HG02642 (cell line): Measurements from ENCODE around the gene RETN.

ENCODE experiments used
- ATAC-seq: cut with Tn5 transposase; IDR thresholded peaks from one replicate; pipeline ENCODE4 v1.9.1; 2021; ENCODE audit warnings: mild to moderate bottlenecking; ENCODE audit not compliant: unreplicated experiment, poor library complexity

RETN gene

DNA sequence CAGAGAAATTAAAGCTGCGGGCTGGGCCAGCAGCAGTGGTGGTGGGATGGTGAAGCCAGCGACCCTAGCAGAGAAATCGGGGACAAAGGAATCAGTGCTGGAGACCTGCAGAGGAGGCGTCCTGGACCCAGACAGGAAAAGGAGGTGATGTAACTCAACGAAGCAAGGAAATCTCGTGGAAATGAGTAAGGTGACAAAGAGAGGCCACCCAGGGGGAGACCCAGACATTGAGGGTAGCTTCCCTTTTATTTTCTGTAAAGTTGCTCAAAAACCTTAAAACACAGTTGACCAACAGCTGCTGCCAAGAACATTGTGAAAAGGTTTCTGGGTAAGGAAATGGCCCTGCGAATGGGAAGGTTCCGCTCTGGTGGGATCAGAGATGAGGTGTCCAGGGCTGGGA is 13.3 kb upstream of the RETN start:
- ATAC-seq, result no peak

DNA sequence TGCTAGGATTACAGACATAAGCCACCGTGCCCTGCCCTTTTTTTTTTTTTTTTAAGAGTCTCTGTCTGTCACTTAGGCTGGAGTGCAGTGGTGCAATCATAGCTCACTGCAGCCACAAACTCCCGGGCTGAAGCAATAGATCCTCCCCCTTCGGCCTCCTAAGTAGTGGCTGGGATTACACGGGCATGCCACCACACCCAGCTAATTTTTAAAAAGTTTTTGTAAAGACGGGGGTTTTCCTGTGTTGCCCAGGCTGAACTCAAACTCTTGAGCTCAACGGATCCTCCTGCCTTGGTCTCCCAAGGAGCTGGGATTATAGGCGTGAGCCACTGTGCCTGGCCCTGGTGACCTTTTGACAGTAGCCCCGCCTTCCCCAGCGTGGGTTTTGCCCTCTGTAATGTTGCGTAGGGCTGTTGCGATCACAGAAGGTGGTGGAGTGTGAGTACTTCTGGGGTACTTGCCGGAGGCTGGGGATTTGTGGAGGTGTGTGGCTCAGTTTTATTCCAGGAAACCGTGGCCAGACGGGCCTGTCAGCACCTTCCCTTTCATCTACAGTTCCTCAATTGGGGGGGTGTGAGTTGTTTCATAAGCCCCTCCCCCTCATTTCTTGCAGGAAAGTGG is 11.6 kb upstream of the RETN start:
- ATAC-seq, result no peak

- ATAC-seq, result peak; percentile 74
These were observed 10.6 kb upstream of the RETN start for GRCh38 chr19:7658219-7658686.

GRCh38 chr19:7661744-7662538 is 6.9 kb upstream of the RETN start:
- no peak for ATAC-seq

DNA sequence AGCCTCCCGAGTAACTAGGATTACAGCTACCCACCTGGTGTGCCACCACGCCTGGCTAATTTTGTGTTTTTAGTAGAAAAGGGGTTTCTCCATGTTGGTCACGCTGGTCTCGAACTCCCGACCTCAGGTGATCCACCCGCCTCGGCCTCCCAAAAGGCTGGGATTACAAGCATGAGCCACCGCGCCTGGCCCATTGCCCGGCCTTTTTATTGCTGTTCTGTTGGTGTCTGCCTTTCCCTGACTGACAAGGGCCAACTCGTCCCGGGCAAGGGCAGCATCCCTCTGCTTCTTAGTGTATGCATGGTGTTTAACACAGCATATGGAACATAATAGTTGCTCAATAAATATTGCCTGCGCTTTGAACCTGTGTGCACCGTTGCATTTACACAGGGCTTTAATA is 6.2 kb upstream of the RETN start:
- no peak for ATAC-seq

DNA sequence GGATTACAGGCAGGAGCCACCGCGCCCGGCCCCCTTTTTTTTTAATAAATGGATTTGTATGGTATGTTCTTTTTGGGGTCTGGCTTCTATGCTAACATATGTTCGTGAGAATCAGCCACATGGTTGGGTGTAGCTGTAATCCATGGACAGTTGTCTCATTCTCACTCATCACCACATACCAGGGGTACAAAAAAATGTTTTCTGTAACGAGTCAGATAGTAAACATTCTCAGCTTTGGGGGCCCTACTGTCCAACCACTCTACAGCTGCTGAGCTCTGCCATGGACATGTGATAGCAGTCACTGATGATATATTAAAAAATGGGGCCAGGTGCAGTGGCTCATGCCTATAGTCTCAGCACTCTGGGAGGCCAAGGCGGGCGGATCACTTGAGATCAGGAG is 5.1 kb upstream of the RETN start:
- ATAC-seq, result no peak

GRCh38 chr19:7665076-7665475 is 3.8 kb upstream of the RETN start:
- no peak for ATAC-seq

- no peak for ATAC-seq
These were observed 792 bp downstream of the RETN start for GRCh38 chr19:7669641-7670040.

DNA sequence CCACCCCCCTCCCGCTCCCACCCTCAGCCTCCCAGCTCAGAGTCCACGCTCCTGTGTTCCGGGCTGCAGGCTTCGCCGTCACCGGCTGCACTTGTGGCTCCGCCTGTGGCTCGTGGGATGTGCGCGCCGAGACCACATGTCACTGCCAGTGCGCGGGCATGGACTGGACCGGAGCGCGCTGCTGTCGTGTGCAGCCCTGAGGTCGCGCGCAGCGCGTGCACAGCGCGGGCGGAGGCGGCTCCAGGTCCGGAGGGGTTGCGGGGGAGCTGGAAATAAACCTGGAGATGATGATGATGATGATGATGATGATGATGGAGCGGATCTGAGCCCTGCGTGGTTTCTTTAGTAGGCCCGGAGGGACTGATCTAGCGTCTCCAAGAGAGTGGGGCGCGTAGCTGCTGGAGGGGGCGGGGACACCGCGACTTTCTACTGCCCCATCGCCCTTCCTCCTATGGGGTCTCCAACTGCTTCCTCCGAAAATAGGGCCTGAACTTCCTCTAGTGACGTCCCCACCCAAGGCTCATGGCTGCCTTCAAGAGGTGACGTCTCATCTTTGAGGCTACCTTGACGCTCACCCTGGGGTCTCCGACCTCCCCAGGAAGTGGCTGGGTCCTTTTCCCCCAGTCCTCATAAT is 1.4 kb downstream of the RETN start:
- ATAC-seq, result no peak

DNA sequence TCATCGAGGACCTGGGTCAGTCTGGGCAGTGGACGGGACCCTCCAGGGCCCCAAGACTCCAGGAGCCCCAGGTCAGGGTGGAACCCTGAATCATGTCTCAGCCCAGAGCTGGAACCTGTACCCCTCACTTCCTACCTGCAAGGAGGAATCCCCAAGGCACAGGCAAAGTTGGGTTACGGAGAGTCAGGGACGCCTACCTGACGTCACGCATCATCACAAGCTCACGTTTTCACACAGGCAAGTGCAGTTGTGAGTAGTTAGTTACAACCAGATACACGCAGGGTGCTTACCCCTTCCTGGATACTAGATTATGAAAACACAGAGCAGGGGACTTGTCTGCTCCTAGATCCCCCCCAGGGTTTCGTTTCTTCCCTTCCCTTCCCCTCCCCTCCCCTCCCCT is 1.9 kb downstream of the RETN start:
- ATAC-seq, result no peak

- ATAC-seq, result no peak
These were observed 3.7 kb downstream of the RETN start for GRCh38 chr19:7672522-7672921.

DNA sequence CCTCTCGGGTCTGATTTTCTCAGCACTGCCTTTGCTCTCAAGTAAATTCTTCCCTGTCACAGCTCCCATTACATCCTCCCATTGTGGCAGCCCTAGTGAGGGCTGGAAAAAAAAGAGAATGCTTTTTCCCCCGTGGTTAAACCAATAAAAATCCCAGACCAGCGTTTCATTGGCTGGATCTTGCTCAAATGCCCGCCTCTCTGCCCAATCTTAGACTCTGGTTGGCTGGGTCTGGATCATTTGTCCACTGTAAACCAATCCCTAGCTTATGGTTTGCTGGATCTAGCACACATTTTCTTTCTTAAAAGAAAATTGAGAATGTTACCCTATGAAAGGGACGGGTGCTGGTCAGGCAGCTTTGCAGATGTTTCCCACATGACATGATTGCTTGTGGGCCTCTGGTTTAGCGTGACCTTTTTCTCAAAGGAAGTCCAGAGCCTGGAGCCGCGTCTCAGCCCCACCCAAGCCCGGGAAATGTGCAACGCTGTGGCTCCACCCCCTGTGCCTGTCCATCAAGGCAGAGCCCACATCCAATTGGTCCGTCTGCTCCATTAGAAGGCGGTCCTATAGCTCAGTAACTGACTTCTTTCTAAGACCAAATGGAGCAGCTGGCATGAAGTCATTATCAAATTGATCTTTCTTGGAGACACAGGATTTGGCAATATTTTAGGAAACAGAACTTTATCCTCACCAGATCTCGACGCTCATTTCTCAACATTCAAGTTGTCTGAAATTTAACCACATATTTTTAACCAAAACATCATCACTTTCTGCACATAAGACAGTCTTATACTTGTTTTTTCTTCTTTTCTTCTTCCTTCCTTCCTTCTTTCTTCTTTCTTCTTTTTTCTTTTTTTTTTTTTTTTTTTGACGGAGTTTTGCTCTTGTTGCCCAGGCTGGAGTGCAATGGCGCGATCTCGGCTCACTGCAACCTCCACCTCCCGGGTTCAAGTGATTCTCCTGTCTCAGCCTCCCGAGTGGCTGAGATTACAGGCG is 5.5 kb downstream of the RETN start:
- no peak for ATAC-seq

- ATAC-seq, result no peak
These were observed 7.5 kb downstream of the RETN start for GRCh38 chr19:7676376-7676775.

GRCh38 chr19:7676854-7677253 is 8.0 kb downstream of the RETN start, which contains the start of gene MCEMP1:
MCEMP1 (plus strand) TSS chr19:7677090; CDS start chr19:7677121, 31 bp downstream.
- no peak for ATAC-seq

- no peak for ATAC-seq
These were observed 8.9 kb downstream of the RETN start for GRCh38 chr19:7677669-7678311.

GRCh38 chr19:7678971-7679751 is 10.3 kb downstream of the RETN start:
- no peak for ATAC-seq

GRCh38 chr19:7679771-7680605 is 11.1 kb downstream of the RETN start:
- no peak for ATAC-seq
